CD4-positive, alpha-beta T cell (primary cell): ENCODE results near the gene MAP3K14. TPM values are rescaled to one million over a fixed set of nuclear protein-coding genes. Genes with fewer than 3 reads are reported as not detected.

Experiments used
- ATAC-seq: fragments of 200-7000 bp; cut with Tn5 transposase; one replicate; pipeline ENCODE4 v1.10.0; 2022; ENCODE audit warnings: mild to moderate bottlenecking; ENCODE audit not compliant: poor library complexity
- CTCF ChIA-PET: fragments of 350-600 bp; sonication (Branson Sonifier 250); formaldehyde crosslinking; loops from one replicate; lab custom pipeline; 2021; ENCODE audit warnings: antibody characterized with exemption, inconsistent platforms; lab: Charles Lee
- POLR2A ChIA-PET: fragments of 350-600 bp; sonication (Branson Sonifier 250); formaldehyde crosslinking; loops from one replicate; lab custom pipeline; 2021; ENCODE audit warnings: antibody characterized with exemption, inconsistent platforms; lab: Charles Lee
- DNase-seq, 14 experiments: peaks; one replicate each; pipeline ENCODE4 v3.0.0-alpha.2; 2013 to 2020; ENCODE audit warnings: mixed read lengths in 2 of 14
- H3K27ac ChIP-seq, 2 donors: one replicate each; pipeline versions ENCODE4 v1.5.1 to v1.7.0; 2013; ENCODE audit warnings: low read length in 2 of 2, low read depth in 1 of 2, mild to moderate bottlenecking in 1 of 2
- H3K27me3 ChIP-seq, 2 experiments: 1 replicate in 1 of 2; 2 replicates in 1 of 2; pipeline versions ENCODE4 v1.6.1 to v1.7.0; 2013; ENCODE audit warnings: low read length in 2 of 2, control low read depth in 1 of 2, mild to moderate bottlenecking in 1 of 2, moderate library complexity in 1 of 2; ENCODE audit not compliant: insufficient read depth in 2 of 2, control insufficient read depth in 1 of 2
- H3K36me3 ChIP-seq: one replicate; pipeline ENCODE4 v1.6.1; 2013; ENCODE audit warnings: low read length, control low read depth; ENCODE audit not compliant: insufficient read depth
- H3K4me1 ChIP-seq: one replicate; pipeline ENCODE4 v1.6.1; 2013; ENCODE audit warnings: low read length, control low read depth; ENCODE audit not compliant: insufficient read depth
- H3K4me3 ChIP-seq: one replicate; pipeline ENCODE4 v1.5.1; 2013; ENCODE audit warnings: mild to moderate bottlenecking, low read length, moderate library complexity
- H3K9me3 ChIP-seq, 2 experiments: 1 replicate in 1 of 2; 2 replicates in 1 of 2; pipeline versions ENCODE4 v1.6.1 to v1.7.0; 2013; ENCODE audit warnings: low read length in 2 of 2, mild to moderate bottlenecking in 2 of 2, control low read depth in 1 of 2, moderate library complexity in 1 of 2; ENCODE audit not compliant: control insufficient read depth in 1 of 2, insufficient read depth in 1 of 2
- H3K27ac Mint-ChIP-seq: one replicate; pipeline ENCODE4 v1.8.0; 2020; ENCODE audit warnings: mixed read lengths
- H3K27me3 Mint-ChIP-seq: one replicate; pipeline ENCODE4 v1.8.0; 2021; ENCODE audit warnings: mixed read lengths
- H3K36me3 Mint-ChIP-seq: one replicate; pipeline ENCODE4 v1.8.0; 2021; ENCODE audit warnings: low read depth, mixed read lengths
- H3K4me1 Mint-ChIP-seq: one replicate; pipeline ENCODE4 v1.8.0; 2021; ENCODE audit warnings: low read depth, mixed read lengths
- H3K4me3 Mint-ChIP-seq: one replicate; pipeline ENCODE4 v1.8.0; 2020; ENCODE audit warnings: mild to moderate bottlenecking, mixed read lengths
- H3K9me3 Mint-ChIP-seq: one replicate; pipeline ENCODE4 v1.8.0; 2020; ENCODE audit warnings: mixed read lengths
- CTCF ChIP-seq: fragments of 200-600 bp; IDR thresholded peaks from one replicate; pipeline ENCODE4 v1.8.0; 2022; ENCODE audit warnings: antibody characterized with exemption, mild to moderate bottlenecking
- intact Hi-C, 2 experiments: fragments of 100-400 bp; cut with DNase I in 1 of 2; cut with micrococcal nuclease in 1 of 2; formaldehyde crosslinking; loops; one replicate each; pipeline versions ENCODE4 v1.15.1 to v1.9.0; 2023 to 2025; cut with DNase I, micrococcal nuclease
- total RNA-seq, 174 experiments: library from RNA in 2 of 174; stranded (reverse) in 2 of 174; gene quantifications; one replicate each; pipeline ENCODE4 v1.2.3 and lab custom pipeline; 2021 to 2026

Gene MAP3K14
- total RNA-seq, 2 experiments from 2014 or later, result 41.4 to 46.5 TPM

DNA sequence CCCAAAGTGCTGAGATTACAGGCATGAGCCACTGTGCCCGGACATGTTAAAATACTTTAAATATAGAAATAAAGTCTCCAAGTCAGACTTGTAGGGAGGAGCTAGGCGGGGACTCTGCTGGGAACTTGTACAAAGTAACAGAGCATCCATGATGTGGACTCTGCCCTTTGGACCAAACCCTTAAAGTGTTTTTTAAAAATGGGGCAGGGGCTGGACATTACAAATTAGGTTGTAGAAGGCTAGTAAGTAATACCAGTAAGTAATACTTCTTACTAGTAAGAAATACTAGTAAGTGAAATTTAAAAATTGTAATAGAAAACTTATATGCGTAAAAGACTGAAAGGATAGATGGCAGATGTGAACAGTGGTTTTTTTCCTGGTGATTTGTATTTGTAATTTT is 45.2 kb downstream of the MAP3K14 start:
- no peak overlapping the region for H3K4me3 Mint-ChIP-seq
- ChIA-PET CTCF (interaction anchor here (0.6 to 3.2 kb wide), 6 partner anchors 16 to 1506 kb away, joined by 3 to 18 read pairs (median 4); no protein-coding TSS in a partner anchor), POLR2A (interaction anchor here (0.7 to 1.7 kb wide), 4 partner anchors 23 to 123 kb away, joined by 3 to 6 read pairs (median 4); partner anchors contain the start of genes HEXIM1 and MAP3K14)
- H3K9me3 ChIP-seq, result no peaks in the 10 kb centered on the region
- peaks cover 72% of the 10 kb centered on the region for H3K36me3 Mint-ChIP-seq
- H3K27ac Mint-ChIP-seq, result no peak overlapping the region
- H3K36me3 ChIP-seq, result peaks cover 85% of the 10 kb centered on the region
- no peak overlapping the region for H3K27ac ChIP-seq
- H3K9me3 Mint-ChIP-seq, result no peaks in the 10 kb centered on the region
- intact Hi-C loops, result loop anchor here (1.0 to 2.0 kb wide), 3 partner anchors 25 to 52 kb away; no protein-coding TSS in a partner anchor
- H3K27me3 ChIP-seq, result no peaks in the 10 kb centered on the region
- H3K4me1 ChIP-seq, result peaks cover 6% of the 10 kb centered on the region
- H3K4me1 Mint-ChIP-seq, result no peaks in the 10 kb centered on the region
- H3K4me3 ChIP-seq, result no peak overlapping the region
- DNase-seq (no peak), ATAC-seq (no peak)
- H3K27me3 Mint-ChIP-seq, result no peaks in the 10 kb centered on the region
- TF ChIP-seq CTCF, result no peak

DNA sequence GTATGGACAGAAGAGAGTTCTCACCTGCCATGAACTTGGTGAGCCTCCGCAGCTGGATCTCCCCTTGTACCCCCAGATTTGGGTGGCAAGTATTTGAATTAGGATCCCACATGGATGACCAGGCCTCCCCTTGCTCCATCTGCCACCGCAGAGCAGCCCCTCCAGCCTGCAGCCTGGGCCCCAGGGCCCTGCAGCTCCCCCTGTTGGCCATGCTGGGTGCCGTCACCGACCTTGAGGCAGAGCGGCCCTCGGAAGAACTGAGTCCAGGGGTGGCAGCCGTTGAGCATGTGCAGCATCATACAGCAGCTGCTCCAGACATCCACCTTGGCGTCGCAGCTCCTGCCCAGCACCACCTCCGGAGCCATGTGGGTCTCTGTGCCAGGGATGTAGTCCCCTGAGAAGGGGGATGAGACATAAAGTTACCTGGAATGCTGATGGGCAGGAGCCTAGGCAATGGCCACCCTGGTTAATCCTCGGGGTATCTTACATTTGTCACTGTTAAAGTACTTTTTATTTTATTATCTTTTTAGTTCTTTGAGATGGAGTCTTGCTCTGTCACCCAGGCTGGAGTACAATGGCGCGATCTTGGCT is 45.9 kb downstream of the MAP3K14 start:
- intact Hi-C loops, result loop anchor here (1.0 to 2.0 kb wide), 3 partner anchors 24 to 52 kb away; no protein-coding TSS in a partner anchor
- H3K36me3 Mint-ChIP-seq, result peaks cover 75% of the 10 kb centered on the region

GRCh38 chr17:45269912-45270311 is 46.9 kb downstream of the MAP3K14 start:
- no peaks in the 10 kb centered on the region for H3K9me3 ChIP-seq
- H3K4me1 ChIP-seq, result peaks cover 6% of the 10 kb centered on the region
- no peak overlapping the region for H3K4me3 ChIP-seq
- no peak for TF ChIP-seq CTCF
- H3K9me3 Mint-ChIP-seq, result no peaks in the 10 kb centered on the region
- no peaks in the 10 kb centered on the region for H3K4me1 Mint-ChIP-seq
- intact Hi-C loops, result loop anchor here (2.0 kb wide), 2 partner anchors 23 to 35 kb away; no protein-coding TSS in a partner anchor
- DNase-seq (no peak), ATAC-seq (no peak)
- peaks cover 93% of the 10 kb centered on the region for H3K36me3 ChIP-seq
- H3K27me3 ChIP-seq, result no peaks in the 10 kb centered on the region
- ChIA-PET CTCF (interaction anchor here (1.0 to 3.2 kb wide), 3 partner anchors 22 to 53 kb away, joined by 3 to 18 read pairs (median 3); no protein-coding TSS in a partner anchor), POLR2A (interaction anchor here (0.7 kb wide), 1 partner anchor 21 kb away, joined by 4 read pairs; no protein-coding TSS in a partner anchor)
- peaks cover 81% of the 10 kb centered on the region for H3K36me3 Mint-ChIP-seq
- no peak overlapping the region for H3K4me3 Mint-ChIP-seq
- peak overlapping the region; percentile 20 for H3K27ac Mint-ChIP-seq
- no peak overlapping the region for H3K27ac ChIP-seq
- no peaks in the 10 kb centered on the region for H3K27me3 Mint-ChIP-seq

More for the DNA sequence above, 45.9 kb downstream of the MAP3K14 start:
- ATAC-seq (peak; percentile 85), DNase-seq (peak; percentile 27 to 74 (median 51))
- H3K27ac ChIP-seq, result no peak overlapping the region
- TF ChIP-seq CTCF, result peak; percentile 71
- H3K9me3 ChIP-seq, result no peaks in the 10 kb centered on the region
- H3K4me3 ChIP-seq, result no peak overlapping the region
- H3K4me1 ChIP-seq, result peaks cover 6% of the 10 kb centered on the region
- peaks cover 87% of the 10 kb centered on the region for H3K36me3 ChIP-seq
- no peaks in the 10 kb centered on the region for H3K27me3 ChIP-seq
- CTCF ChIA-PET, result interaction anchor here (0.5 to 3.2 kb wide), 9 partner anchors 15 to 115 kb away, joined by 3 to 18 read pairs (median 4); no protein-coding TSS in a partner anchor
- no peaks in the 10 kb centered on the region for H3K4me1 Mint-ChIP-seq
- H3K4me3 Mint-ChIP-seq, result no peak overlapping the region
- H3K27me3 Mint-ChIP-seq, result no peaks in the 10 kb centered on the region
- H3K9me3 Mint-ChIP-seq, result no peaks in the 10 kb centered on the region
- H3K27ac Mint-ChIP-seq, result no peak overlapping the region
- POLR2A ChIA-PET, result interaction anchor here (0.7 to 1.7 kb wide), 5 partner anchors 16 to 123 kb away, joined by 3 to 6 read pairs (median 3); partner anchors contain the start of genes HEXIM1 and MAP3K14
